Inflammatory macrophage (primary cell): ENCODE measurements around the gene OSTM1.
A peak's percentile ranks its signal among the peaks of the same experiment; 100 is the strongest.
"Not testable (repeated sequence)": the region's sequence is repeated elsewhere in the genome, so short reads cannot be mapped to it uniquely, and the experiment has no call there.

Experiments used
- DNase-seq, 2 donors: peaks; one replicate each; pipeline ENCODE4 v3.0.0-alpha.2; 2020 to 2022

OSTM1 gene

DNA sequence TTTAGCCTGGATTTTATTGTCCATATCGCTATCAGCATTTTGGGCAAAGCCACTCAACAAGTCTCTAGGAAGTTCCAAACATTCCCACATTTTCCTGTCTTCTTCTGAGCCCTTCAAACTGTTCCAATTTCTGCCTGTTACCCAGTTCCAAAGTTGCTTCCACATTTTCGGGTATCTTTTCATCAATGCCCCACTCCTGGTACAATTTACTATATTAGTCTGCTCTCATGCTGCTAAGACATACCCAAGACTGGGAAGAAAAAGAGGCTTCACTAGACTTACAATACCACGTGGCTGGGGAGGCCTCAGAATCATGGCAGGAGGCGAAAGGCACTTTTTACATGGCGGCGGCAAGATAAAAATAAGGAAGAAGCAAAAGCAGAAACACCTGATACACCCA, 58.3 kb downstream of the OSTM1 start:
- not testable (repeated sequence) for DNase-seq

DNA sequence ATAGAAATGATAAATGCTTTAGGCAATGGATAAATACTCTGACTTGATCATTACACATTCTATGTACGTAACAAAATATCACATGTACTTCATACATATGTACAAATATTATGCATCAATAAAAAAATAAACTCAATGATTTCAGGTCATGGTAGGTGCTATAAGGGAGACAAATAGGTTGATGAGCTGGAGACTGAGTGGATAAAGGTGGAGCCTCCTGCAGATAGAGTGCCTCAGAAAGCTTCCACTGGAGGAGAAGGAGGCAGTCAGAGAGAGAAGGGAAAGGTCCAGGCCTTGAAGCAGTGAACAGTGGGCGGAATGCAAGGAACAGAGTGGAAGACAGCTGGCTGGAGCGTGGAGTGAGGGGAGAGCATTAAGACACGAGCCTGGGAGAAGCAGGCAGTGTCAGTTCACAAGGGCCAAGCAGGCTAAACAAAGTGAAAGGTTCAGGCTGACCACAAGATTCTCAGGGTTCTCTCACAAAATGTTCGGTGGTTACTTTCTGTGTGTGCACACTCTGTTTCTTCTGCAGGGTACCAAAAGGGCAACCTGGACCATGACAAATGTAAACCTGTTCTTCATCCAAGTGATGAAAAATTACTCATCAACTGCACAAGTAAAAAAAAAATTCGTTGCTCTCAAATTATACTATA, 60.6 kb downstream of the OSTM1 start:
- DNase-seq: no peak

GRCh38 chr6:108009894-108010293, 64.6 kb downstream of the OSTM1 start:
- DNase-seq: no peak

GRCh38 chr6:108009258-108009657, 65.3 kb downstream of the OSTM1 start:
- DNase-seq: not testable (repeated sequence)

GRCh38 chr6:108008363-108008762, 66.2 kb downstream of the OSTM1 start:
- no peak for DNase-seq

DNA sequence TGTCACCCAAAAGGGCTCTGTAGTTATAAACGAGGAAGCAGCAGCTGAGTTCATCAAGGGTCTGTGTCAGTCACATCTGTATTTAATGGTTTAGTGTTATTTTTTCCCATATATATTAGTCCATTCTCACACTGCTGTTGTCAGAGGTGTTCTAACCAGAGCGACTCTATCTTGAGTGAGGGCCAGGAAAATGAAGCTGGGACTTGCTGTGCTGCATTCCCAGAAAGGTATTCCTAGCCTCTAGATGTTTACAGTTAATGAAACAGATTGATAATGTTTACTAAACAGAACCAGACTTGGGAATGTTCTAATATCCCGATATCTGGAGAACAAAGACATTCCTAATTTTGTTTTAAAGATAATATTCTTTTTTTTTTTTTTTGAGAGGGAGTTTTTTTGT, 68.6 kb downstream of the OSTM1 start:
- DNase-seq: no peak

GRCh38 chr6:108004861-108005260, 69.7 kb downstream of the OSTM1 start:
- no peak for DNase-seq

DNA sequence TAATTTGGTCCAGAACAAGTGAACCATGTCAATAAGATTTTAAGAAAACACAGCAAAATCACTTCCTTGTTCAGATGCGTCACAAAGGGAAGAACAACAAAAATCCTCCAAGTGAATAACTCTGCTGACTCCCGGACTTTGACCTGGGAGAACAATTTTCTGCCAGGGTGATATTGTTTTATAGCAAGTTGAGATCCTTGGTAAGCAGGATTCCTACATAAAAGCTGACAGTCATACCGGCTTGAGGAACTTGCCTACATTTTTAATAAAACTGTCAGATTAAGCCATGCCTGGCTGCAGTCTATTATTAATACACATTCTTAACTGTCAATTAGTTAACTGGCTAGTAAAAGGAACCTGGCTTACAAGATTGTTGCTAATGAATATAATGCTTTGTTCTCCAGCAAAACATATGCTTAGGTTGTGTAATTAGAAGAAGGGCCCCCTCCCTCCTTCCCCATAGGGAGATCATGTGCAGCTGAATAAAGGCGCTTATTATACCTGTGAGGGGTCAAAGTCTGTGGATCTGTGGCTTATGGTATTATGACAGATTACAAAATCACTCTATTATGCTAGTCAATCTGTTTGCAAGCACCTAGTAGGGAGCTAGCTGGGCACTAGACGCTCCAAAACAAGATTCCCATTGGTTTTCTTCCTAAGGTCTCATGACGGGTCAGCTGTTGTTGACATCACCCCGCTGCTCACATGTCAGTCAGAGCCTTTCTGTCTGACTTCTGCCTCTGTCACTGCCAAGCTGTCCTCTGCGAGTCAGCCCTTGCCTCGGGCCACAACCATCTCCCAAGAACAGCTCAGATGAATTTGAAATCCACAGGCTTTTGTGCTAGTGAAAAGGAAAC, 71.9 kb downstream of the OSTM1 start:
- DNase-seq: peak; percentile 63 to 81

DNA sequence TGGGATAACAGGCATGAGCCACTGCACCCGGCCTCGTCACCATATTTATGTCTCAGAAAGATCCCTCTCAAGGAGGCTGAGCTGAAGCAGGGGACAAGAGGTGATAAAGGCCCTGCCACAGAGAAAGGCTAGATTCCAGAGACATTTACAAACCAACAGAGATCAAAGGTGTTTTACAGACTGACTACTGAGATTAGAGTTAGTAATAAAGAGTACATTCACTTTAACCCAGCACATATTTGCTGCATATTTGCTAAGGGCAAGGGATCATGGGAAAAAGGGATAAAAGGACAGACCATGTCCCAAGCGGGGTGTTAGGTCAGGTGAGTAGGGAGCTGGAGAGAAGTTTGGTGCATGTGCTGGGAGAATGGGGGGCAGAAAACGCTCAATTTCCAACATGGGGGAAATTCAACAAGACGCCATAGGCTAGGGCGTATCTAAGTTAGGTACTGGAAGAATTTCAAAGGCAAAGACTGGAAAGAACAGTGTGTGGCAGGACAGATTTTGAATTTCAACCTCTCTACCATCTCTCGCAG, 72.8 kb downstream of the OSTM1 start:
- DNase-seq: no peak

DNA sequence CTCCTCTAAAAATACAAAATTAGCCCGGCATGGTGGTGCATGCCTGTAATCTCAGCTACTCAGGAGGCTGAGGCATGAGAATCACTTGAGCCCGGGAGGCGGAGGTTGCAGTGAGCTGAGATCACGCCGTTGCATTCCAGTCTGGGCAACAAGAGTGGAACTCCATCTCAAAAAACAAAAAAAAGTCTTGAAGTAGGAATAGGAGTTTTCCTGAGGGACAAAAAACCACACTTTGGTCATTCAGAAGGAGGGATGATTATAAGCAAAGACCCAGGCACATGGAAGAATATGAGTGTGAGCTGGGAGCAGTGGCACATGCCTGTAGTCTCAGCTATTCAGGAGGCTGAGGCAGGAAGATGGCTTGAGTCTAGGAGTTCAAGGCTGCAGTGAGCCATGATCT, 74.3 kb downstream of the OSTM1 start:
- DNase-seq: not testable (repeated sequence)

- DNase-seq: no peak
These were observed 75.2 kb downstream of the OSTM1 start for GRCh38 chr6:107999341-107999740.

DNA sequence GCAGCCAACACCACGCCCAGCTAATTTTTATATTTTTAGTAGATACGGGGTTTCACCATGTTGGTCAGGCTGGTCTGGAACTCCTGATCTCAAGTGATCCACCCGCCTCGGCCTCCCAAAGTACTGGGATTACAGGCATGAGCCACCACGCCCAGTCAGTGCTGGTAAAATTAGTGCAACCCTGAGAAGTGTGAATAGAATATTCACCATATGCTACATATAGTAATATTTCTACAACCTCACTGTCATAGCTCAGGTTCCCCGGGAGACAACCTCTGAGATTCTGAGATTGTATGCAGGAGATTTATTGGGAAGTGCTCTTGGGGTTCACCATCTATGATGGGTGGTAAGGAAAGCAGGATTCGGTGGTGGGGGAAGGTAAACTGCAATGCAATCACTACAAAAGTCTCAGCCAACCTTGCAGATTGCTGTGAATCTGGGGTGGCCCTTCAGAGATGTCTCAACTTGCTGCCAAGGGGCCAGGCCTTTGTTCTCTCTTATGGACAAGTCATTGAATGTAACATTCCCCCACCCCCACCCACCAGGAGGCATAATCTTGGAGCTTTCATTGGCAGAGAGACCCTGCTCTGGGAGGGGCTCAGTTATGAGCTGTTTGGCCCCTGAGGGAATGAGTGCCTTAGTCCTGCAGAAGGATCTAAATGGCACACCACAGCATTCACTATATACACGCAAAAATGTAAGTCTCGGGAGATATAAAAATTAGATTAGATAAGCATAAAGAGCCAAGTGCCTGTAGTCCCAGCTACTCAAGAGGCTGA, 82.6 kb downstream of the OSTM1 start:
- DNase-seq: no peak
